SK-N-MC (cell line): ENCODE results near the gene ZNF90.
"Not testable (repeated sequence)": the region's sequence is repeated elsewhere in the genome, so short reads cannot be mapped to it uniquely, and the experiment has no call there.

ENCODE experiments used
- DNase-seq: peaks from one replicate; pipeline ENCODE4 v3.0.0-alpha.2; 2011; ENCODE audit warnings: low read depth, low spot score
- H3K27ac ChIP-seq: fragments of 200-600 bp; sonication (generic); 2 replicates; pipeline ENCODE4 v1.5.1; 2016; ENCODE audit warnings: mixed run types
- H3K36me3 ChIP-seq: fragments of 200-600 bp; sonication (generic); 2 replicates; pipeline ENCODE4 v1.6.1; 2017; ENCODE audit warnings: antibody characterized with exemption, low read length, mixed read lengths; ENCODE audit not compliant: insufficient read depth
- H3K4me3 ChIP-seq: fragments of 200-600 bp; sonication (generic); 2 replicates; pipeline ENCODE4 v1.5.1; 2016
- H3K9ac ChIP-seq: fragments of 200-600 bp; sonication (generic); 2 replicates; pipeline ENCODE4 v1.8.0; 2017; ENCODE audit warnings: mixed run types, mixed read lengths; ENCODE audit not compliant: insufficient read length
- H3K9me3 ChIP-seq: fragments of 200-600 bp; sonication (generic); 2 replicates; pipeline ENCODE4 v1.6.1; 2017; ENCODE audit warnings: low read depth, mild to moderate bottlenecking, antibody characterized with exemption, low read length, moderate library complexity, mixed read lengths
- EZH2 ChIP-seq: fragments of 200-600 bp; sonication (generic); IDR thresholded peaks from one replicate; pipeline ENCODE4 v1.6.1; 2017; ENCODE audit warnings: antibody characterized with exemption
- FOXP2 ChIP-seq: optimal IDR thresholded peaks from 2 replicates; pipeline ENCODE3; 2011; ENCODE audit warnings: mild to moderate bottlenecking, moderate library complexity; ENCODE audit not compliant: insufficient read depth; ENCODE audit errors: extremely low read length, control extremely low read depth
- POLR2AphosphoS5 ChIP-seq: IDR thresholded peaks from 2 replicates; pipeline ENCODE4 v1.6.1; 2012; ENCODE audit warnings: mild to moderate bottlenecking, low read depth, low read length, borderline replicate concordance

Gene ZNF90

GRCh38 chr19:20060282-20060681 is 17.5 kb upstream of the ZNF90 start:
- Histone ChIP-seq H3K9ac (no peak overlapping the region), H3K36me3 (no peaks in the 10 kb centered on the region), H3K27ac (no peak overlapping the region), H3K4me3 (no peak overlapping the region), H3K9me3 (no peaks in the 10 kb centered on the region)
- no peak for TF ChIP-seq EZH2
- no peak for TF ChIP-seq FOXP2
- TF ChIP-seq POLR2AphosphoS5, result no peak
- no peak for DNase-seq

- no peak for DNase-seq
- Histone ChIP-seq H3K36me3 (no peaks in the 10 kb centered on the region), H3K9ac (no peak overlapping the region), H3K27ac (no peak overlapping the region), H3K4me3 (no peak overlapping the region), H3K9me3 (no peaks in the 10 kb centered on the region)
- TF ChIP-seq FOXP2 (no peak), POLR2AphosphoS5 (no peak), EZH2 (no peak)
Observed at GRCh38 chr19:20066861-20067260, 10.9 kb upstream of the ZNF90 start.

- H3K36me3 ChIP-seq, result no peaks in the 10 kb centered on the region
- no peak overlapping the region for H3K27ac ChIP-seq
- TF ChIP-seq FOXP2, result no peak
- no peak for TF ChIP-seq EZH2
- TF ChIP-seq POLR2AphosphoS5, result no peak
- no peak for DNase-seq
- H3K4me3 ChIP-seq, result no peak overlapping the region
- no peaks in the 10 kb centered on the region for H3K9me3 ChIP-seq
- H3K9ac ChIP-seq, result no peak overlapping the region
Observed at GRCh38 chr19:20067943-20068342, 9.9 kb upstream of the ZNF90 start.

- not testable (repeated sequence) for H3K27ac ChIP-seq, DNase-seq, H3K4me3 ChIP-seq, H3K36me3 ChIP-seq, H3K9ac ChIP-seq, H3K9me3 ChIP-seq
Observed at GRCh38 chr19:20068559-20068958, 9.2 kb upstream of the ZNF90 start.

GRCh38 chr19:20070691-20071090 is 7.1 kb upstream of the ZNF90 start:
- no peaks in the 10 kb centered on the region for H3K36me3 ChIP-seq
- no peak overlapping the region for H3K9ac ChIP-seq
- H3K27ac ChIP-seq, result no peak overlapping the region
- TF ChIP-seq FOXP2, result no peak
- H3K9me3 ChIP-seq, result no peaks in the 10 kb centered on the region
- H3K4me3 ChIP-seq, result no peak overlapping the region
- no peak for DNase-seq

- DNase-seq, result no peak
- Histone ChIP-seq H3K36me3 (no peaks in the 10 kb centered on the region), H3K9me3 (no peaks in the 10 kb centered on the region), H3K27ac (no peak overlapping the region), H3K9ac (no peak overlapping the region), H3K4me3 (no peak overlapping the region)
- TF ChIP-seq FOXP2 (no peak), POLR2AphosphoS5 (no peak), EZH2 (no peak)
Observed at GRCh38 chr19:20072936-20073335, 4.9 kb upstream of the ZNF90 start.

- H3K9me3 ChIP-seq, result no peaks in the 10 kb centered on the region
- TF ChIP-seq FOXP2, result no peak
- TF ChIP-seq EZH2, result no peak
- TF ChIP-seq POLR2AphosphoS5, result no peak
- DNase-seq, result no peak
- H3K9ac ChIP-seq, result no peak overlapping the region
- no peak overlapping the region for H3K4me3 ChIP-seq
- H3K27ac ChIP-seq, result no peak overlapping the region
- H3K36me3 ChIP-seq, result no peaks in the 10 kb centered on the region
Observed at GRCh38 chr19:20078581-20079031, 806 bp downstream of the ZNF90 start.

GRCh38 chr19:20079476-20079875 is 1.7 kb downstream of the ZNF90 start:
- no peak for TF ChIP-seq POLR2AphosphoS5
- TF ChIP-seq EZH2, result no peak
- TF ChIP-seq FOXP2, result no peak
- Histone ChIP-seq H3K4me3 (no peak overlapping the region), H3K9me3 (no peaks in the 10 kb centered on the region), H3K9ac (no peak overlapping the region), H3K36me3 (no peaks in the 10 kb centered on the region), H3K27ac (no peak overlapping the region)
- no peak for DNase-seq

- TF ChIP-seq EZH2, result no peak
- TF ChIP-seq FOXP2, result no peak
- TF ChIP-seq POLR2AphosphoS5, result no peak
- no peak overlapping the region for H3K9ac ChIP-seq
- no peaks in the 10 kb centered on the region for H3K9me3 ChIP-seq
- no peaks in the 10 kb centered on the region for H3K36me3 ChIP-seq
- no peak for DNase-seq
- H3K27ac ChIP-seq, result no peak overlapping the region
- H3K4me3 ChIP-seq, result no peak overlapping the region
Observed at GRCh38 chr19:20080656-20081055, 2.9 kb downstream of the ZNF90 start.

GRCh38 chr19:20082232-20082833 is 4.5 kb downstream of the ZNF90 start:
- H3K36me3 ChIP-seq, H3K9ac ChIP-seq: not testable (repeated sequence)

GRCh38 chr19:20082876-20083275 is 5.1 kb downstream of the ZNF90 start:
- H3K36me3 ChIP-seq, H3K9ac ChIP-seq, H3K4me3 ChIP-seq, H3K27ac ChIP-seq, H3K9me3 ChIP-seq, DNase-seq: not testable (repeated sequence)

More at GRCh38 chr19:20082232-20082833, 4.5 kb downstream of the ZNF90 start:
- not testable (repeated sequence) for DNase-seq, H3K4me3 ChIP-seq, H3K9me3 ChIP-seq, H3K27ac ChIP-seq
